Thyroid gland (tissue), 4 donors: ENCODE measurements around the gene FFAR4. TPM values are rescaled to one million over a fixed set of nuclear protein-coding genes. Genes with fewer than 3 reads are reported as not detected.

Experiments used
- DNase-seq, 2 donors: peaks; one replicate each; pipeline ENCODE4 v3.0.0-alpha.2; 2019
- H3K27ac ChIP-seq, 3 donors: fragments of 200-600 bp; sonication (generic); 1 replicate in 2 of 3; 2 replicates in 1 of 3; pipeline ENCODE4 v1.5.1; 2016 to 2019; ENCODE audit warnings: mild to moderate bottlenecking in 1 of 3, moderate library complexity in 1 of 3
- H3K27me3 ChIP-seq: fragments of 200-600 bp; sonication (generic); one replicate; pipeline ENCODE4 v1.5.1; 2019
- H3K36me3 ChIP-seq, 2 donors: fragments of 200-600 bp; sonication (generic); one replicate each; pipeline ENCODE4 v1.5.1; 2016 to 2019
- H3K4me1 ChIP-seq, 2 donors: fragments of 200-600 bp; sonication (generic); one replicate each; pipeline ENCODE4 v1.5.1; 2017 to 2019
- H3K4me3 ChIP-seq, 3 donors: fragments of 200-600 bp; sonication (generic); replicated peaks in 1 of 3; 1 replicate in 2 of 3; 2 replicates in 1 of 3; pipeline ENCODE4 v1.5.1; 2016; ENCODE audit warnings: mild to moderate bottlenecking in 1 of 3
- H3K9me3 ChIP-seq: fragments of 200-600 bp; sonication (generic); one replicate; pipeline ENCODE4 v1.5.1; 2017
- CTCF ChIP-seq, 6 experiments: fragments of 200-600 bp in 3 of 6; fragments of 450-650 bp in 3 of 6; sonication (generic) in 3 of 6; IDR thresholded peaks; one replicate each; pipeline ENCODE4 v1.5.1; 2016 to 2019; ENCODE audit warnings: antibody characterized with exemption in 6 of 6, mild to moderate bottlenecking in 2 of 6, inconsistent platforms in 1 of 6, moderate library complexity in 1 of 6
- POLR2A ChIP-seq, 2 donors: fragments of 450-650 bp; IDR thresholded peaks; one replicate each; pipeline ENCODE4 v1.6.1; 2017; ENCODE audit warnings: antibody characterized with exemption in 2 of 2, mild to moderate bottlenecking in 2 of 2, moderate library complexity in 1 of 2
- WGBS, 2 donors: methylation state at CpG; one replicate each; pipeline ENCODE4 v1.1.5; 2017; 5-methylcytosine and 5-hydroxymethylcytosine counted together
- intact Hi-C: fragments of 100-400 bp; cut with DNase I; formaldehyde crosslinking; loops from one replicate; pipeline ENCODE4 v1.15.1; 2023
- total RNA-seq, 4 donors: library from RNA; depleted of rRNA; stranded (reverse); fragments of >200 nt; gene quantifications; one replicate each; pipeline ENCODE4 v1.2.3, GENCODE V29; 2016

The FFAR4 gene
- total RNA-seq, 4 donors from 2014 or later = 0.15 to 0.78 (median 0.40) TPM; not detected in 1

GRCh38 chr10:93570383-93570782 lies 3.9 kb downstream of the FFAR4 start:
- no peak for DNase-seq
- H3K4me3 ChIP-seq = no peak overlapping the region
- H3K27me3 ChIP-seq = peaks cover 10% of the 10 kb centered on the region
- 47 to 51% methylated on average over 3 of the region's 3 CpGs for WGBS, 2 donors
- intact Hi-C loops = no loop called here
- no peaks in the 10 kb centered on the region for H3K9me3 ChIP-seq
- no peaks in the 10 kb centered on the region for H3K36me3 ChIP-seq
- no peak for TF ChIP-seq POLR2A (IDR thresholded peaks at IDR 0.05)
- no peak for TF ChIP-seq CTCF (IDR thresholded peaks at IDR 0.05)
- no peak overlapping the region for H3K27ac ChIP-seq
- peaks cover 0 to 6% of the 10 kb centered on the region in 2 donors for H3K4me1 ChIP-seq

GRCh38 chr10:93572606-93573005 lies 6.1 kb downstream of the FFAR4 start:
- Histone ChIP-seq H3K4me3 (no peak overlapping the region), H3K9me3 (no peaks in the 10 kb centered on the region), H3K36me3 (no peaks in the 10 kb centered on the region), H3K27ac (no peak overlapping the region), H3K4me1 (no peaks in the 10 kb centered on the region), H3K27me3 (peaks cover 4% of the 10 kb centered on the region)
- intact Hi-C loops = no loop called here
- 67 to 94% methylated on average over 2 of the region's 2 CpGs for WGBS, 2 donors
- TF ChIP-seq CTCF (IDR thresholded peaks at IDR 0.05) = no peak
- no peak for TF ChIP-seq POLR2A (IDR thresholded peaks at IDR 0.05)
- no peak for DNase-seq

GRCh38 chr10:93573051-93573909 lies 6.8 kb downstream of the FFAR4 start:
- Histone ChIP-seq H3K27me3 (no peaks in the 10 kb centered on the region), H3K9me3 (no peaks in the 10 kb centered on the region), H3K36me3 (no peaks in the 10 kb centered on the region), H3K4me1 (no peaks in the 10 kb centered on the region), H3K27ac (no peak overlapping the region), H3K4me3 (no peak overlapping the region)
- 51 to 53% methylated on average over 10 of the region's 10 CpGs for WGBS, 2 donors
- TF ChIP-seq CTCF (IDR thresholded peaks at IDR 0.05) = no peak
- TF ChIP-seq POLR2A (IDR thresholded peaks at IDR 0.05) = no peak
- intact Hi-C loops = no loop called here
- no peak for DNase-seq

- intact Hi-C loops = no loop called here
- WGBS, 2 donors = 81 to 85% methylated on average over 3 of the region's 3 CpGs
Observed at GRCh38 chr10:93573924-93574323, 7.5 kb downstream of the FFAR4 start.

More at GRCh38 chr10:93573924-93574323, 7.5 kb downstream of the FFAR4 start:
- no peaks in the 10 kb centered on the region for H3K9me3 ChIP-seq
- H3K4me3 ChIP-seq = no peak overlapping the region
- H3K27ac ChIP-seq = no peak overlapping the region
- no peaks in the 10 kb centered on the region for H3K36me3 ChIP-seq
- TF ChIP-seq CTCF (IDR thresholded peaks at IDR 0.05) = no peak
- TF ChIP-seq POLR2A (IDR thresholded peaks at IDR 0.05) = no peak
- DNase-seq = no peak
- no peaks in the 10 kb centered on the region for H3K27me3 ChIP-seq
- H3K4me1 ChIP-seq = no peaks in the 10 kb centered on the region
